ENCODE measurements around the gene TENM4. TPM values are rescaled to one million over a fixed set of nuclear protein-coding genes. Genes with fewer than 3 reads are reported as not detected.

The TENM4 gene
- total and polyA plus RNA-seq, 4 donors: 0.02 to 0.33 (median 0.14) TPM

GRCh38 chr11:78715639-78716311 is 725.1 kb downstream of the TENM4 start:
- Histone ChIP-seq H3K4me3 (ENCODE audit: low read depth in 1 of 3, low read length in 3 of 3) (no peak overlapping the region), H3K9me3 (ENCODE audit: control insufficient read depth in 4 of 4, low read length in 3 of 4) (no peaks in the 10 kb centered on the region), H3K27me3 (ENCODE audit: control insufficient read depth in 4 of 4, insufficient read depth in 4 of 4, low read length in 3 of 4) (no peaks in the 10 kb centered on the region), H3K4me1 (ENCODE audit: control insufficient read depth in 4 of 4, insufficient read depth in 4 of 4, low read length in 3 of 4) (no peaks in the 10 kb centered on the region), H3K27ac (ENCODE audit: low read depth in 1 of 2, low read length in 2 of 2) (no peak overlapping the region), H3K9ac (ENCODE audit: low read depth in 1 of 2, low read length in 2 of 2) (no peak overlapping the region), H3K36me3 (ENCODE audit: control insufficient read depth in 4 of 4, insufficient read depth in 3 of 4, low read depth in 1 of 4, low read length in 3 of 4) (no peaks in the 10 kb centered on the region)
- peak; percentile 52 for DNase-seq (ENCODE audit: low spot score)
- TF ChIP-seq JUND (IDR thresholded peaks at IDR 0.05) (no peak), YY1 (IDR thresholded peaks at IDR 0.05) (no peak), SP1 (IDR thresholded peaks at IDR 0.05) (no peak), RAD21 (IDR thresholded peaks at IDR 0.05) (peak; percentile 73 to 84), MAX (IDR thresholded peaks at IDR 0.05) (no peak), FOXA1 (IDR thresholded peaks at IDR 0.05) (no peak), CTCF (IDR thresholded peaks at IDR 0.05; ENCODE audit: low read depth, low read length, missing input control) (peak; percentile 62)
- 47% methylated on average over 8 of the region's 8 CpGs for WGBS

GRCh38 chr11:78714539-78714938 is 726.3 kb downstream of the TENM4 start:
- Histone ChIP-seq H3K4me1 (ENCODE audit: control insufficient read depth in 4 of 4, insufficient read depth in 4 of 4, low read length in 3 of 4) (no peaks in the 10 kb centered on the region), H3K27ac (ENCODE audit: low read depth in 1 of 2, low read length in 2 of 2) (no peak overlapping the region), H3K9ac (ENCODE audit: low read depth in 1 of 2, low read length in 2 of 2) (no peak overlapping the region), H3K36me3 (ENCODE audit: control insufficient read depth in 4 of 4, insufficient read depth in 3 of 4, low read depth in 1 of 4, low read length in 3 of 4) (no peaks in the 10 kb centered on the region), H3K9me3 (ENCODE audit: control insufficient read depth in 4 of 4, low read length in 3 of 4) (no peaks in the 10 kb centered on the region), H3K27me3 (ENCODE audit: control insufficient read depth in 4 of 4, insufficient read depth in 4 of 4, low read length in 3 of 4) (no peaks in the 10 kb centered on the region), H3K4me3 (ENCODE audit: low read depth in 1 of 3, low read length in 3 of 3) (no peak overlapping the region)
- WGBS: 41% methylated on average over 3 of the region's 3 CpGs
- no peak for DNase-seq (ENCODE audit: low spot score)
- TF ChIP-seq EGR1 (IDR thresholded peaks at IDR 0.05; ENCODE audit: low read depth in 2 of 2) (no peak), JUND (IDR thresholded peaks at IDR 0.05) (no peak), HNF4A (conservative IDR thresholded peaks at IDR 0.05) (no peak), MAX (IDR thresholded peaks at IDR 0.05) (no peak), NR2F2 (IDR thresholded peaks at IDR 0.05) (no peak), SP1 (IDR thresholded peaks at IDR 0.05) (no peak), ATF3 (IDR thresholded peaks at IDR 0.05) (no peak), TAF1 (conservative IDR thresholded peaks at IDR 0.05) (no peak), ZBTB33 (IDR thresholded peaks at IDR 0.05) (no peak), GABPA (IDR thresholded peaks at IDR 0.05 in 1 of 2, conservative IDR thresholded peaks at IDR 0.05 in 1 of 2) (no peak), RAD21 (IDR thresholded peaks at IDR 0.05) (no peak), CTCF (IDR thresholded peaks at IDR 0.05; ENCODE audit: low read depth, low read length, missing input control) (no peak), YY1 (IDR thresholded peaks at IDR 0.05) (no peak), REST (IDR thresholded peaks at IDR 0.05) (no peak), FOXA1 (IDR thresholded peaks at IDR 0.05) (no peak), FOXA2 (IDR thresholded peaks at IDR 0.05) (no peak), HNF4G (IDR thresholded peaks at IDR 0.05) (no peak), RXRA (IDR thresholded peaks at IDR 0.05) (no peak)
